ENCODE data around the gene RNASE9.
"Not testable (repeated sequence)": the region's sequence is repeated elsewhere in the genome, so short reads cannot be mapped to it uniquely, and the experiment has no call there.

The RNASE9 gene

DNA sequence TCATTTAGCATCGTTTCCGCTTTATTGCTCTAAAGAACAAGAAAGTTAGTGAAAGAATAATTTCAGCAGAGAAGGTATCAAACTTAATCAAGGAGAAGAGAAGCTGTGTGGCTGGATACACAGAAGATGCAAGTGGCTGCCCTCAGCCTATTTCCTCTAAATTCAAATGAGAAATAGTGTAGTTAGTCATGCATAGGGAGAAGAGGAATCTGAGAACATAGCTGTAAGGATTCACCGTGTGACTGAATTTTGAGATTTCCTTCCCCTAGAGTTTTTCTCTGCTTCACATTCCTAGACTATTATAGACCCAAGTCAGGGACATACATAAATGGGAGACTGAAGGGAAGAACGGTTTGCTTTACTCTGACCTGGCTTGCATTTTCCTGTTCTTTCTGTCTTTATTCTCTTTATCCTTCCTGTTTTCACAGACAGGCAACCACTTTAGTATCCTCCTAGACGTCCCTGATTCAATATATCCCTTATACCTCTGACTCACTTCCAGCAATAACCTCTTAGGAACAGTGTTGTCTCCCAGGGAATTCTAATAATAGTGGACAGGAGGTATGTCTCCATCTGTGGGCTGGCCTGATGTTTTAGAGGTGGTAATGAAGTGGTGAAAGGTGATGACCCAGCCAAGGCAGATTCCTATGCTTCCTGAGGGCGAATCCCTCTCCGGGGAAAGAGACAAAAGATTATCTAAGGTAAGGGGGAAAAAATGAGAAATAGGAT is 48.5 kb downstream of the RNASE9 start:
- POLR2A ChIA-PET, result no interaction called here
- TF ChIP-seq, protein P1, sequence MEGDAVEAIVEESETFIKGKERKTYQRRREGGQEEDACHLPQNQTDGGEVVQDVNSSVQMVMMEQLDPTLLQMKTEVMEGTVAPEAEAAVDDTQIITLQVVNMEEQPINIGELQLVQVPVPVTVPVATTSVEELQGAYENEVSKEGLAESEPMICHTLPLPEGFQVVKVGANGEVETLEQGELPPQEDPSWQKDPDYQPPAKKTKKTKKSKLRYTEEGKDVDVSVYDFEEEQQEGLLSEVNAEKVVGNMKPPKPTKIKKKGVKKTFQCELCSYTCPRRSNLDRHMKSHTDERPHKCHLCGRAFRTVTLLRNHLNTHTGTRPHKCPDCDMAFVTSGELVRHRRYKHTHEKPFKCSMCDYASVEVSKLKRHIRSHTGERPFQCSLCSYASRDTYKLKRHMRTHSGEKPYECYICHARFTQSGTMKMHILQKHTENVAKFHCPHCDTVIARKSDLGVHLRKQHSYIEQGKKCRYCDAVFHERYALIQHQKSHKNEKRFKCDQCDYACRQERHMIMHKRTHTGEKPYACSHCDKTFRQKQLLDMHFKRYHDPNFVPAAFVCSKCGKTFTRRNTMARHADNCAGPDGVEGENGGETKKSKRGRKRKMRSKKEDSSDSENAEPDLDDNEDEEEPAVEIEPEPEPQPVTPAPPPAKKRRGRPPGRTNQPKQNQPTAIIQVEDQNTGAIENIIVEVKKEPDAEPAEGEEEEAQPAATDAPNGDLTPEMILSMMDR (IDR thresholded peaks at IDR 0.05; ENCODE audit: control extremely low read depth, extremely low read depth, low read depth, missing control alignments), result no peak
- CTCF ChIA-PET, result no interaction called here
- DNase-seq (ENCODE audit: extremely low spot score), result no peak

DNA sequence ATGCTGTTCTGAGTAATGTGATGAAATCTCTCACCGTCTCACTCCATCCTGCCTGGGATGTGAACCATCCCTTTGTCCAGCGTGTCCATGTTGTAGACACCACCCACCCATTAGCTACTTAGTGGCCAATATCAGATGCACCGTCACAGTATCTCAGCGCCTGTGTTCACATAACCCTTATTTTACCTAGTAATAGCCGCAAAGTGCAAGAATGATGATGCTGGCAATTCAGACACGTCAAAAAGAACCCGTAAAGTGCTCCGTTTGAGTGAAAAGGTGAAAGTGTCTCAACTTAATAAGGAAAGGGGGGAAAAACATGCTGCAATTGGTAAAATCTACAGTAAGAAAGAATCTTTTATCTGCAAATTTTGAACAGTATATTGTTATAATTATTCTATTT is 52.5 kb downstream of the RNASE9 start:
- CTCF ChIA-PET, result no interaction called here
- DNase-seq (ENCODE audit: extremely low spot score), result no peak
- TF ChIP-seq, protein P1 (IDR thresholded peaks at IDR 0.05; ENCODE audit: control extremely low read depth, extremely low read depth, low read depth, missing control alignments), result no peak
- POLR2A ChIA-PET, result no interaction called here

DNA sequence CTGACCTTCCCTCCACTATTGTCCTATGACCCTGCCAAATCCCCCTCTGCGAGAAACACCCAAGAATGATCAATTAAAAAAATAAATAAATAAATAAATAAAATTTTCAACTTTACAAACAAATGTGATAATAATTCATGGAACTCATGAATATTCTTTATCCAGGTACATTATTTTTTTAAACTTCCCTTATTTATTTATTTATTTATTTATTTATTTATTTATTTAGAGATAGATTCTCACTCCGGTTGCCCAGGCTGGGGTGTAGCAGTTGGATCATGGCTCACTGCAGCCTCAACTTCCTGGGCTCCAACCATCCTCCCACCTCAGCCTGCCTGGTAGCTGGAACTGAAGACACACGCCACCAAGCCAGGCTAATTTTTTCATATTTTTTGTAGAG is 53.3 kb downstream of the RNASE9 start:
- CTCF ChIA-PET, result not testable (repeated sequence)

DNA sequence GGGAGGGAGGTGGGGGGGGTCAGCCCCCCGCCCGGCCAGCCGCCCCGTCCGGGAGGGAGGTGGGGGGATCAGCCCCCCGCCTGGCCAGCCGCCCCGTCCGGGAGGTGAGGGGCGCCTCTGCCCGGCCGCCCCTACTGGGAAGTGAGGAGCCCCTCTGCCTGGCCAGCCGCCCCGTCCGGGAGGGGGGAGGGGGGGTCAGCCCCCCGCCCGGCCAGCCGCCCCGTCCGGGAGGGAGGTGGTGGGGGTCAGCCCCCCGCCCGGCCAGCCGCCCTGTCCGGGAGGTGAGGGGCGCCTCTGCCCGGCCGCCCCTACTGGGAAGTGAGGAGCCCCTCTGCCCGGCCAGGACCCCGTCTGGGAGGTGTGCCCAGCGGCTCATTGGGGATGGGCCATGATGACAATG is 54.1 kb downstream of the RNASE9 start:
- POLR2A ChIA-PET; CTCF ChIA-PET; DNase-seq (ENCODE audit: extremely low spot score): not testable (repeated sequence)

More for the DNA sequence above, 53.3 kb downstream of the RNASE9 start:
- DNase-seq (ENCODE audit: extremely low spot score); POLR2A ChIA-PET: not testable (repeated sequence)

DNA sequence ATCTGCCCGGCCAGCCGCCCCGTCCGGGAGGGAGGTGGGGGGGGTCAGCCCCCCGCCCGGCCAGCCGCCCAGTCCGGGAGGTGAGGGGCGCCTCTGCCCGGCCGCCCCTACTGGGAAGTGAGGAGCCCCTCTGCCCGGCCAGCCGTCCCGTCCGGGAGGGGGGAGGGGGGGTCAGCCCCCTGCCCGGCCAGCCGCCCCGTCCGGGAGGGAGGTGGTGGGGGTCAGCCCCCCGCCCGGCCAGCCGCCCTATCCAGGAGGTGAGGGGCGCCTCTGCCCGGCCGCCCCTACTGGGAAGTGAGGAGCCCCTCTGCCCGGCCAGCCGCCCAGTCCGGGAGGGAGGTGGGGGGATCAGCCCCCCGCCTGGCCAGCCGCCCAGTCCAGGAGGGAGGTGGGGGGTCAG is 54.6 kb downstream of the RNASE9 start:
- CTCF ChIA-PET; POLR2A ChIA-PET; DNase-seq (ENCODE audit: extremely low spot score): not testable (repeated sequence)

All from GM10248 (cell line).